Medulla oblongata (tissue), 1 donor: ENCODE results near the gene NOTCH2.

Experiments used
- DNase-seq: peaks from one replicate; pipeline ENCODE4 v3.0.0-alpha.2; 2015; ENCODE audit errors: extremely low spot score

NOTCH2 gene

DNA sequence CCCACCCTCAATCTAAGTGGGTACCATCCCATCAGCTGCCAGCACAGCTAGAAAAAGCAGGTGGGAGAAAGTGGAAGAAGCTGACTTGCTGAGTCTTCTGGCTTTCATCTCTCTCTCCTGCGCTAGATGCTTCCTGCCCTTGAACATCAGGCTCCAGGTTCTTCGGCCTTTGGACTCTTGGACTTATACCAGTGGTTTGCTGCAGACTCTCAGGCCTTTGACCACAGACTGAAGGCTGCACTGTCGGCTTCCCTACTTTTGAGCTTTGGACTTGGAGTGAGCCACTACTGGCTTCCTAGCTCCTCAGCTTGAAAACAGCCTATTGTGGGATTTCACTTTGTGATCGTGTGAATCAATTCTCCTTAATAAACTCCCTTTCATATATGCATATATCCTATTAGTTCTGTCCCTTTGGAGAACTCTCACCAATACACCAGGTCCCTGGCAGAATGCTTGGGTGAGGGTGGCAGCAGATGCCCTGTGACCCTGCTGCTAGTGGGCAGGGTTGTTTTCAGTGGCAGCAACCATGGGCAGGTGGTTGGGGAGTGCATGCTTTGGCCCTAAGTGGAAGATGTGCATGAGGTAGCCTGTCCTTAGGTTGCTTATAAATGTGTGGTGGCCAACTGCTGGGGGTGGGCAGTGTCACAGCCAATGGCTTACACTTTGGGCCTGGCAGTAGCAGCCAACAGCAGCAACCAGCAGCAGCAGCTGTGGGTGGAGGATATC is 162.4 kb downstream of the NOTCH2 start:
- DNase-seq = no peak

DNA sequence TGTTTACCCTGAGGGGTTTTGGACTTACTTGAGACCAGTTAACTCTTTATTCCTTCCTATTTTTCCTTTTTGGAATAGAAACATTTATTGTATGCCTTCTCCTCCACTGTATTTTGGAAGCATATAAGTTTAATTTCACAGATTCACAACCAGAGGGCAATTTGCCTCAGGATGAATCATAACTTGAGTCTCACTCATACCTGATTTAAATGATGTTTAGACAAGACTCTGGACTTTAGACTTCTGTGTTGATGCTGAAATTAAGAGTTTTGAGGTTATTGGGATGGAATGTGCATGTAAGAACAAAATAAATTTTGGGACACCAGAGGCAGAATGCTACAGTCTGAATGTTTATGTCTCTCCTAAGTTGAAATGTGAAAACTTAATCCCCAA is 166.0 kb downstream of the NOTCH2 start:
- no peak for DNase-seq

DNA sequence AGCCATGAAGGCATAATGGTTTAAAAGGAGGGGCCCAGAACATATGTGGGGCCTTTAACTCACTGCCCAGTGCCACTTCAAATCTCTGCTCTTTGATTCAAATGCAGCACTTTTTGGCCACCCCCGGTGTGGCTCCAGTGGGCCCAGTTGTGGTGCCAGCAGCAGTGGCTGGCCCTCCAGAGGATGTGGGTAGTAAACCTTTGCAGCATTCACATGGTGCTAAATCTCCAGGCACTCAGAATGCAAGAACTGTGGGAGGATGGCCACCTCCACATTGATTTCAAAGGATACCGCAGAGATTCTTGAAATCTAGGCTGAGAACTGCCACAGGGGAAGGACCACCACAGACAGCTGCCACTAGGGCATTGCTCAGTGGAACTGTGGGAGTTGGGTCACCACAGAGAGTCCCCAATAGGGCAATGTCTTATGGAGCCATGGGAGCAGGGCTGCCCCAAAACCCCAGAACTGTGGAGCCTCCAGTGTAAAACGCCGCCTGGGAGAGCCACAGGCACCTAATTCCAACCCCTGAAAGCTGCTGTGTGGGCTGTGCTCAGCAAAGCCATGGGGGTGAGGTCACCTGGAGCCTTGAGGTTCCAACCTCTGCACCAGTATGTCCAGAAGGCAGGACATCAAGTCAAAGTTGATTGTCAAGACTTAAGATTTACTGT is 166.6 kb downstream of the NOTCH2 start:
- no peak for DNase-seq

DNA sequence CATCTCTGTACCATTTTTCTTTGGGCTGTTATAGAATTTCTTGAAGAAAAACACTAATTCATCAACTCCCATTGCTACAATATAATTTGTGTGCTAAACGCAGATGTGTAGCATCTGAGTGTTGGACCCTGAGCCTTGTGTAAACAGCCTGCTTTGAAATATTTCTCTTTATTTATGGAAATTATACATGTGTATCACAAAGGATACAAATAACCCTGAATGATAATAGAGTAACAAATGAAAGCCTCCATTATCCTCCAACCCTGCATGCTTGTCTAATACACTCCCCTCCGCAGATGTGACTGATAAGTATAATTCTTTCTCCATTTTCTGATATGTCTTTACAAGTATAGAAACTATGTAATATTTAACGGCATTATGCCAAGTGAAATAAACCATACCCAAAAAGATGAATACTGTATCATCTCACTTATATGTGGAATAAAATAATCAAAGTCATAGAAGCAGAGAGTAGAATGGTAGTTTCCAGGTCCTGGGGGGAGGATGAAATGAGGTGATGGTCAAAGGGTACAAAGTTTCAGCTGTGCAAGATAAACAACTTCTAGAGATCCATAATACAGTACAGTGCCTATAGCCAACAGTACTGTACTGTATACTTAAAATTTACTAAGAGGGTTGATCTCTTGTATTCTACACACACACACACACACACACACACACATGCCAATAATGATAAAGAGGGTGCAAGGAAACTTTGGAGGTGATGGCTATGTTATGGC is 170.3 kb downstream of the NOTCH2 start:
- DNase-seq = no peak

DNA sequence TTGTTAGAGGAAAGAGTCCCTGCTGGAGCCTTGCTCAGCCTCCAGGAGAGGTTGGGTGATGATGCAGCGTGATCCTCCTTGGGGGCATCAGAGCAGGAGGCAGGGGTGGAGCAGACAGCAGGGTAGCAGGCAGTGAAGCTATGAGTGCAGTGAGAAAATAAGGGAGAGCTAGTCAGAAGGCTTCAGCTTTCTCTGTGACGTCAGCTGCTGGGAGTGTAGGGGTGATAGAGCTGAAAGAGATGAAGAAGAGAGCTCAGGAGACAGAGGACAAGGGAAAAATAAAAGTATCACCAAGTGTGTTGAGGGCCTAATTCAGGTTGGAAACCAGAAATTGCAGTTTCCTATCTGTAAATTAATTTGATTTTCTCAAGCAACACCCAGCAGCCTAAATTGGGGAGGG is 170.9 kb downstream of the NOTCH2 start:
- DNase-seq = no peak

DNA sequence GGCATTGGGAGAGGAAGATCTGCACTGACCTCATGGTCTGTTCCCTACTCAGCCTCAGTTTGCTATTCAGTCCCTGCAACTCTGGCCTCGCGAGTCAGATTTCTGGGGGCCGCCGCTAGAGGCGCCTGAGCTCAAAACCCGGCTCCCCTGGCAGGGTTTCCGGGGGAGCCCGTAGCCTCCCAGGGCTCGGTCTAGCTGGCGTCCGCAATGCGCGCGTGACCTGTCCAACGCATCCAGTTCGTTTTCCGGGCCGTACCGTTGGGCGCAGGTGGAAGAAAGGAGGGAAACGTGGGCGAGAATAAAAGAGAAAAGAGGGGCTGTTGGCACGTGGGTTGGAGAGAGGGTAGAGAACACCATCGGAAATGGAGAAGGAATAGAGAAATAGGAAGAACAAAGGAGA is 173.2 kb downstream of the NOTCH2 start, which contains the start of gene ADAM30:
Gene ADAM30, minus strand, starts transcription at position 213 of the 400 bp plus-strand sequence. Its CDS starts 179 bp downstream, at position 34.
- DNase-seq = no peak

DNA sequence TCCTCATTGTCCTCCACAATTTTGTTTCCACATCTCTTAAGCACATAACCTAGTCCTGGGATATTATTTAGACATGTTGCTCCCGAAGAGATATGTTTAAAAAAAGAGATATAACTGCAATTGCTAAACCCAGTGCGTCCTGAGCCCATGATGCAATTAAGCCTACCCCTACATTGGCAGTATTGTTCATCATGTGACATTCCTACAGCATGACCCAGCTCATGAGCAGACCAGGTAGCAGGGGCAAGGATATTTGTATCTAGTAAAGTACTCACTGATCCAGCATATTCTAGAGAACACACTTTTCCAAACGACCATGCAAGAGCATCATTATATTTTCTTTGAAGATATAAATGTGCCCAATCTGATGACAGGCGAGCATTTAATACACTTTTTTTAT is 174.4 kb downstream of the NOTCH2 start:
- no peak for DNase-seq

DNA sequence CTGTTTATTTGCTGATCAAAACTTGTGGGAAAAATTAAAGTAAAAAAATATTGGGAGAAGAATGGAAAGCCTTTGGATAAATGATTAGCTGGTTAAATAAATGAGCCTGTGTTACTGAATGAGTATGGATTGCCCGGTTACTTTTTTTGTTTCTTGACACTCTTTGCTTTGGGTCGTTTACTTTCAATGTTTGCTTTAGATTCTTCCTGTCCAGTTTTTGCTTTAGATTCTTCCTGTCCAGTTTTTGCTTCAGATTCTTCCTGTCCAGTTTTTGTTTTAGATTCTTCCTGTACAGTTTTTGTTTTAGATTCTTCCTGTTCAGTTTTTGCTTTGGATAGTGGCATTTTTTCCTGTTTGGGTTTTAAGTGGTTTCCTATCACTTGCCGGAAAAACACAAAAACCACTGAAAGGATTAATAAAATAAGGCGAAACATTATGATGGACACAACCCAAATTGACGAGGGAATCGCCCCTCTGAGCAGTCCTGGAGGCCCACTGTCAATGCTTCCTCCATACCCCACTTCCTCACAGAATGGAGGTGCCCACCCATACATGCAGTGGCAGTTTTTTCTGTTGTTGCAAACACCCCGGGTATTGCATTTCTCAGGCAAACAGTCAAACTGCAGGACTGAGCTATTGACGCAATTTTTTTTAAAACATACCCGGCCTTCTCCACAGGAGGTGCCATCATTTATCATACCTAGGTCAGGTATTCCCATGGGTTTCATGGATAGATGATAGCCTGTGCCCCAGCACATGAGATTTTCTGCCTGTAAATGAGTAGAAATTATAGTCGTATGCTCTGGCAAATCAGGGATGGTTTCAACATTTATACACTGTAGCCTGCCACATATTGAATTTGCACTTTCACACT is 175.4 kb downstream of the NOTCH2 start:
- DNase-seq = no peak

DNA sequence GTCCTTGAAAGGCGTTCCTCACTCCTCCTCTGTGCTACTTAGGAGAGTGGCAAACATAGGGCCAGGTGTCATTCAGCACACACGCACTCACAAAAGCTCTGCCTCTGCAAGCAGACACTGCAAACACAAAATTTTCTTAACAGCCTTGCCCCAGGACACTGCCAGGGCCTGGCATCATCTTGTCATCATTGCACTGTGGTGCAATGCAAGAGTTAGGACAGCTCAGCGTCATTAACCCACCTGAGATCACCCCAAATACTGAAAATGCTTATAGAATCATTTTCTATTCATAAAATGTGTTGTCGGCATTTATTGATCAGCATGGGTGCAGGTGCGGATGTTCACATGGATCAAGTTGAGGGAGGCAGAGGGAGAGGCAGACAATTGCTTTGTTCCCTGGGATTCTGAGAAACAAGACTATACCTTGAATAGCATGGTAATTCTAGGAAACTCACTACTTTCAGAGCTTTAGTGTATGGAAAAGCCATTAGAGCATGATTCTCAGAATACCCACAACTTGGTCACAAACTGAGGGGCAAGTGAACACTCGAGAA is 176.1 kb downstream of the NOTCH2 start:
- DNase-seq = no peak

DNA sequence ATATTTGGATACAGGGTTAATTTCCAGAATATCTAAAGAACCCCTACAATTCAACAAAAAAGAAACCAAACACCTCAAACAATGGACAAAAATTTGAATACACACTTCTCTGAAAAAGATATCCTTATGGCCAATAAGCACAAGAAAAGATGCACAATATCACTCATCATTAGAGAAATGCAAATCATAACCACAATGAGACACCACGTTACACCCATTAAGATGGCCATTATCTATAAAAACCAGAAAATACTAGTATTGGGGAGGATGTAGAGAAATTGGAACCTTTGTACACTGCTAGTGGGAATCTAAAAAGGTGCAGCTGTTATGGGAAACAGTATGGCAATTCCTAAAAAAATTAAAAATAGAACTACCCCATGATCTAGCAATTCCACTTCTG is 178.1 kb downstream of the NOTCH2 start:
- no peak for DNase-seq

DNA sequence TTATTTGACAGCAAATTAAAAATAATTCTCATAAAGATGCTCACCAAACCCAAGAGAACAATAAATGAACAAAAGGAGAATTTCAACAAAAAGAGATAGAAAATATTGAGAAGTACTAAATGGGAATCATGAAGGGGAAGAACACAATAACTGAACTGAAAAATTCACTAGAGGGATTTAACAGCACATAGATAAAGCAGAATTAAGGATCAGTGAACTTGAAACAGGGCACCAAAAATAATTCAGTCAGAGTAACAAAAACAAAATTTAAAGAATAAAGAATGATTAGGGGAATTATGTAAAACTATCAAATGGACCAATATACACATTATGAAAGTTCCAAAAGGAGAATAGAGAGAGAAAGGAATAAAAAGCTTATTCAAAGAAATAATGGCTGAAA is 181.0 kb downstream of the NOTCH2 start:
- no peak for DNase-seq

DNA sequence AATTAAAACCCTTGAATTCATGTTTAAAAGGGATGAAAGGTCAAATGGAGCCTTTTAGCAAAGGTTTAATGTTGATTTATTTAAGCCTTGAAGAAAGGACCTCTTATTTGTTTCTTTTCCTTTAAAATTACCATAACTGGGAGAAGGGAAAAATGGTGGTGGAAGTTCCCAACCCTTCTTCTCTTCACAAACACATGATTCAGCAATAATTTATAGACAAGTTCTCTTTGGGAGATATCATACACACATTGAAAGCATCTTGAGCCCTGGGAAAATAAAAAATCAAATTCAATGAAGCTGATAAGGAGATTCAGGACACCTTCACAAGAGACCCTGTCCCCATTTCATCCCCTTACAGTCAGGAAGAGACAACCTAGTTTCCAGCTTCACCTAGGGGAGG is 182.0 kb downstream of the NOTCH2 start:
- no peak for DNase-seq

DNA sequence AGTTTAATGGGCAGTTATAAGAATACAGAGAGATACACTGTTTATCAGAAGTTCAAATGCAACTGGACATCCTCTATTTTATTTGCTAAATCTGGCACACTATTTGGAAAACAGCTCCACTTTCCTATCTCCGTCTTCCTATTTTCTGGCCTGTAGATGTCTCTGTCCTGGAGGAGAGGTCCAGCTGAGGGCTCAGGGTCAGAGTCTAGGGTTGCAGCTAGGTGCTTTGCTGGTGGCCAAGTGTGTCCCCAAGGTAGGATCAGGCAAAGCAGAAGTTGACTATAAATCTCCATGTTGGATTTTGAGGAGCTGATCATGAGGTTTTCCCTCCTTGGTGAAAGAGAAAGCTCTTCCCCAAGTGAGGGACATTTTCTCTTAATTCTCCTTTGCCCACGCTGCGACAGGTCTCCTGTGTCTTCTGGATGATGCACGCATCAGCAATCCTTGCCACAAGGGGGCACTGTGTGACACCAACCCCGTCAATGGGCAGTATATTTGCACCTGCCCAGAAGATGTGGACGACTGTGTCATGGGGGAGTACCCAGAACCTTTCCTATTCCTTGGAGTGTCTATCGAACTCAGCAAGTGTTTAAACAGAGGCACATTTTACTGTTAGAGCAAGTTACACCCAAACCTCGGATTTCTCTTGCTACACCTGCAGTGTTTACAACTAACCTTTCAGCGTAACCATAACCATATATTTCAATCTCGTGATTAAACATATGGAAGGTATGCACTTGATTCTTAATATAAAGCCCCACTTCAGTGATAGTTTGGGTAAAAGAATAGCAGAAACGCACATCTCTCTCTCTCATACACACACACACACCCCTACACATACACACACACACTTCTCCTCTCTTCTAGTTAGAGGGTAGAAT is 183.3 kb downstream of the NOTCH2 start:
- peak; percentile 41 for DNase-seq

DNA sequence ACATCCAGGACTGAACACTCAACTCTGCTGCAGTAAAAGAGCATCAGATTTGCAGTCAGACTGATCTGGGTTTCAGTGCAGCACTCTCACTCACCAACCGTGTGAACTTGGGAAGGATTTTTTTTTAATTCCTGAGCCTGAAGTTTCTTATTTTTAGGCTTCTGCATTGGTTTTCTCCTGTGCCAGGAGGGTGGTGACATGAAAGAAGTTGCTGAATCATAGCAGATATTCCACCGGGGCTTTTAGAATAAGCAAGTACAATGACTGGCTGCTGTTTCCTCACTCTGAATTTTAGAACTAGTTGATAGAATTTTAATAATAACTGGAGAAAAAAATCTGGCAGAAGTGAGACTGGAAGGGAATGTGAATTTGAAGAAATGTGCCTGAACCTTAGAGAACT is 184.8 kb downstream of the NOTCH2 start:
- no peak for DNase-seq

DNA sequence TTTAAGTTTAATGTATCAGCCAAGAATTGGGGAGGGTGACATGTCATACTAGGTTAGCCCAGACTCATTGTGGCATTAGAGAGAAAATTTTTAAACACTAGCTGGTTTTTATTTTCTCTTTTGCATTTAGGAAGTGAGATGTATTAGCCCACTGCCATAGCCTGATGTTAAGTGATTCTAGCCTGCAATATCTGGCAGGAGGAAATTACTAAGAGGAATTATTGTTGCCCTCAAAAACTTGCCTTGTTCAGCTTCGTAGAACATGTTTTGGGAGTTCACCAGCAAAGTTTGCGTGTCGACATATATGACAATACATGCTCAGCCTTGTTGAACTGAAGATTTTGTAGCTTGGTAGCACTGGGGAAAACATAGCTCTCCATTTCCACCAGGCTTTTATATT is 185.6 kb downstream of the NOTCH2 start:
- no peak for DNase-seq

DNA sequence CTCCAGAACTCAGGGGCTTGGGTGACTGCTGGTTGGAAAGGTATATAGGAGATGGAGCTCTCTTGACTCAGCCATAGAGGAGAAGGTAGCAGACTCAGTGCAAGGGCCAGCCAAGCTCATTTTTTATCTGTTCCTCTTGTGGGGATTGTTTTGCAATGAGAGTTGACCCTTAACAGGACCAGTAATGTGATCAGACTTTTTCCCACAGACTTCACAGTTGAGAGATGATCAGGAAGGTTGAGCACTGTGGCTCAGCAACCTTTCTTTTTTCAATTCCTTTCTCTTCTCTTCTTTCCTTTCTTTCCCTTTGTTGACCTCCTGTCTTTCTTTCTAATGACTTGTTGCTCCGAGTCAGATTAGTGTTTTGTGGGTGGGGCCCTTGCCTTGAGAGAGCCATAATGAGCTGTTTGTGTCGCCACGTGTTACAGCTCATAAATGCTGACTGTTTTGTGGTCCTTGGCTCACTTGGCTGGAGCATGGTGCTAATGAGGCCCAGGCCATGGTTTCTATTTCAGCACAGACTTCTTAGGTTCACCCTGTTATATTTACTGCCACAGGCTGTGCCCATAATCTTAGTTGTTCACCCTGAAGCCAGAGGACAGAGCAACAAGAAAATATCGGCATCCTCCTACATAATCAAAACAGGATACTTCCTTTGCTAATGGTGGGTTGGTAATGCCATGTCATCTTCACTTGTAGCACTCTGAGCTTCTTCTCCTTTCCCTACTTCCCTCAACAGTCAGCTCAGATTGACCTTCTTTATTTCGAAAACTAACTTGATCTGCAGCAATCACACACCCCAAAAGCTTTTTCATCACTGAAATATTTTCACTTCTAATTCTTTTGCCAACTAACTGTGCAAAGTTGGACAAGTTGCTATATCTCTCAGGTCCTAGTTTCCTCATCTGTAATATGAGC is 187.1 kb downstream of the NOTCH2 start:
- no peak for DNase-seq

DNA sequence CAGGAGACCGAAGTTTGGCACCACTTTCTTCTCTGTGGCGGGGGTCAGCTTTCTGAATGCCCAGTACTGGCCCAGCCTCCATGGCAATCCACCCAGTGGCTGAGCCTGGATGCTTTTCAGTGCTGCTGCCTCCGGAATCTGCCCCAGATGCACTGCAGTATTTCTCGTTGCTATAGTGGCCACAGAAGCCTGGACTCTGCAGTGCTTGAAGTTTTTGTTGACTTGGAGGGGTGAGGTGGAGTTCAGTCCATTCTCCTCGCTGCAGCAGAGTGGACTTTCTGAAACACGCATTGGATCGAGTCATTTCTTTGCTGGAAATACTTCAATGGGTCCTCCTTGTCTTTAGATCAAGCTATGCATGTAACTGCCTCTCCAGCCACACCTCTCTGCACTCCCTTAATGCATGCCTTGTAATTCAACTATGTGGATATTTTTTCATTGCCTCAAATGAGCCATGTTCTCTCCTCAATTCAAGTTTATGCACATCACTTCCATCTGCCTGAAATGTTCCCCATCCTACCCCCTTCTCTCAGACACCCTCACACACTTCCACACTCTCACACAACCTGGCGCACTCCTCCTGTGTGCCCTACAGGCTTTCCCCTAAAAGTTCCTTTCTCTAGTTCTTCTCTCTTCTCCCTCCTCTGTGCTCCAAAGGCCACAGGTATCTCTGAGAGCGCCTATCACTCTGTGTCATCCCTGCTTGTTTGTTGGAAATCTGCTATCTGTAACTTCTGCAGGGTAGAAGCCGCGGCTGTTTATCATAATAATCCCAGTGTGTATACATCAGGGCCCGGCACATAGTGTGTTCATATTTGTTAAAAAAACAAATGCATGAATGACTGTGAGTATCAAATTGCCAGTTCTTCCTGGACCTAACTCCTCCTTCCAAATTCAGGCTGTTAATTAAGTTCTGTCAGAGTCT is 189.7 kb downstream of the NOTCH2 start:
- DNase-seq = peak; percentile 48

DNA sequence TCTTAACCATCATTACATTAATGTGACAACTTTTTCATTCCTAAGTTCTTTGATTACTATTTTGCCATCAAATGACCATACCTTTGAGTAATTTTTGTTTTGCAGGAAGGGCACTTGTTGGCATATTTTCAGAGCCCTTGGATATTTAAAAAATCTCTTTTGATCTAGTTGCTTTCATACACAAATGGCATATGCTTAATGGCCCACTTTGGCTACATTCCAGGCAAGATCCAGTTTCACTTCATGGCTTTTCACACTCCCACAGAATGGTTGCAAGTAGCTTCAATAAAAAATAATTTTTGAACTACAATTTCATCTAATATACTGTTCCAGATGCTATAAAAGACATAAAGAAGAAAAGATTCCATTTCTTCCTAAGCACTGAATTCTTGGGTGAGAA is 191.3 kb downstream of the NOTCH2 start:
- no peak for DNase-seq
